HepG2 (cell line): ENCODE data around the gene LRRC3C. TPM values are rescaled to one million over a fixed set of nuclear protein-coding genes. Genes with fewer than 3 reads are reported as not detected.
A peak's percentile ranks its signal among the peaks of the same experiment; 100 is the strongest.

Experiments used
- CBFB ChIP-seq: sonication (generic); formaldehyde crosslinking; IDR thresholded peaks from 2 replicates; pipeline ENCODE4 v1.4.0; 2020; ENCODE audit warnings: missing genetic modification reagents
- DNMT1 ChIP-seq: sonication (generic); formaldehyde crosslinking; IDR thresholded peaks from 2 replicates; pipeline ENCODE4 v1.5.1; 2020; ENCODE audit warnings: mild to moderate bottlenecking, missing genetic modification reagents
- EHMT2 ChIP-seq: fragments of 200-600 bp; sonication (generic); IDR thresholded peaks from 2 replicates; pipeline ENCODE4 v1.7.0; 2017; ENCODE audit warnings: antibody characterized with exemption, low read depth, low read length, borderline replicate concordance
- FOXK2 ChIP-seq: fragments of 450-650 bp; IDR thresholded peaks from 2 replicates; pipeline ENCODE4 v1.6.1; 2016
- MYC ChIP-seq: sonication (generic); formaldehyde crosslinking; IDR thresholded peaks from 2 replicates; pipeline ENCODE4 v1.9.0; 2021; ENCODE audit warnings: missing genetic modification reagents, borderline replicate concordance
- PHF20 ChIP-seq: sonication (generic); formaldehyde crosslinking; IDR thresholded peaks from 2 replicates; pipeline ENCODE4 v1.5.0; 2020; ENCODE audit warnings: mild to moderate bottlenecking, missing genetic modification reagents
- TAF1 ChIP-seq: sonication (generic); formaldehyde crosslinking; IDR thresholded peaks from 2 replicates; pipeline ENCODE4 v1.4.0; 2020; ENCODE audit warnings: missing genetic modification reagents
- WIZ ChIP-seq: sonication (generic); formaldehyde crosslinking; IDR thresholded peaks from 2 replicates; pipeline ENCODE4 v1.5.1; 2020; ENCODE audit warnings: mild to moderate bottlenecking, missing genetic modification reagents
- ZFP36L1 ChIP-seq: sonication (generic); formaldehyde crosslinking; IDR thresholded peaks from 2 replicates; pipeline ENCODE4 v1.8.0; 2022; ENCODE audit warnings: mild to moderate bottlenecking, missing genetic modification reagents, moderate library complexity
- ZNF563 ChIP-seq: sonication (generic); formaldehyde crosslinking; IDR thresholded peaks from 2 replicates; pipeline ENCODE4 v1.8.0; 2022; ENCODE audit warnings: mild to moderate bottlenecking, moderate library complexity, missing genetic modification reagents
- ZNF678 ChIP-seq: sonication (generic); formaldehyde crosslinking; IDR thresholded peaks from 2 replicates; pipeline ENCODE4 v1.4.0; 2020; ENCODE audit warnings: mild to moderate bottlenecking, missing genetic modification reagents
- polyA plus RNA-seq, 8 experiments: library from polyadenylated mRNA; depleted of rRNA in 3 of 8; stranded (reverse) in 7 of 8; unstranded in 1 of 8; fragments of >200 nt; fragmentation: Illumina TruSeq in 4 of 8; extraction: Trizol in 4 of 8; gene quantifications; 2 replicates each; pipeline versions ENCODE4 v1.2.1 to v1.2.3, GENCODE V29; 2011 to 2016; ENCODE audit warnings: low read depth in 4 of 8, missing spikeins in 1 of 8, mixed read lengths in 1 of 8; ENCODE audit not compliant: insufficient read depth in 1 of 8
- total RNA-seq, 5 experiments: library from RNA; depleted of rRNA; stranded (reverse); fragments of >200 nt; fragmentation: Illumina TruSeq; extraction: Trizol; gene quantifications; 2 replicates each; pipeline ENCODE4 v1.2.3, GENCODE V29; 2016; ENCODE audit warnings: low read depth in 1 of 5
- TF ChIP-seq, protein P1 (sequence below): sonication (generic); formaldehyde crosslinking; conservative IDR thresholded peaks from 2 replicates; pipeline ENCODE4 v1.4.0; 2020; ENCODE audit warnings: missing genetic modification reagents
- TF ChIP-seq, protein P2 (sequence below): sonication (generic); formaldehyde crosslinking; IDR thresholded peaks from 2 replicates; pipeline ENCODE4 v1.4.0; 2020; ENCODE audit warnings: missing genetic modification reagents
- TF ChIP-seq, protein P3 (sequence below): sonication (generic); formaldehyde crosslinking; IDR thresholded peaks from 2 replicates; pipeline ENCODE4 v1.4.0; 2020; ENCODE audit warnings: mild to moderate bottlenecking, missing genetic modification reagents
- TF ChIP-seq, protein P4 (sequence below), 2 experiments: sonication (generic) in 1 of 2; formaldehyde crosslinking in 1 of 2; IDR thresholded peaks; 2 replicates each; pipeline versions ENCODE4 v1.6.1 to v1.9.0; 2014 to 2022; ENCODE audit warnings: antibody characterized with exemption in 1 of 2, borderline replicate concordance in 1 of 2, inconsistent platforms in 1 of 2, low read depth in 1 of 2, missing genetic modification reagents in 1 of 2
- TF ChIP-seq, protein P5 (sequence below): sonication (generic); formaldehyde crosslinking; IDR thresholded peaks from 2 replicates; pipeline ENCODE4 v1.5.0; 2020; ENCODE audit warnings: missing genetic modification reagents
- TF ChIP-seq, protein P6 (sequence below): sonication (generic); formaldehyde crosslinking; IDR thresholded peaks from 2 replicates; pipeline ENCODE4 v1.8.0; 2022; ENCODE audit warnings: missing genetic modification reagents, low read depth, mild to moderate bottlenecking, borderline replicate concordance

Gene LRRC3C
- total and polyA plus RNA-seq, 2 of the 13 experiments (the other 11 are each of a cell fraction or from before 2014, with no cell fraction given): 0.17 TPM; not detected in 1

DNA sequence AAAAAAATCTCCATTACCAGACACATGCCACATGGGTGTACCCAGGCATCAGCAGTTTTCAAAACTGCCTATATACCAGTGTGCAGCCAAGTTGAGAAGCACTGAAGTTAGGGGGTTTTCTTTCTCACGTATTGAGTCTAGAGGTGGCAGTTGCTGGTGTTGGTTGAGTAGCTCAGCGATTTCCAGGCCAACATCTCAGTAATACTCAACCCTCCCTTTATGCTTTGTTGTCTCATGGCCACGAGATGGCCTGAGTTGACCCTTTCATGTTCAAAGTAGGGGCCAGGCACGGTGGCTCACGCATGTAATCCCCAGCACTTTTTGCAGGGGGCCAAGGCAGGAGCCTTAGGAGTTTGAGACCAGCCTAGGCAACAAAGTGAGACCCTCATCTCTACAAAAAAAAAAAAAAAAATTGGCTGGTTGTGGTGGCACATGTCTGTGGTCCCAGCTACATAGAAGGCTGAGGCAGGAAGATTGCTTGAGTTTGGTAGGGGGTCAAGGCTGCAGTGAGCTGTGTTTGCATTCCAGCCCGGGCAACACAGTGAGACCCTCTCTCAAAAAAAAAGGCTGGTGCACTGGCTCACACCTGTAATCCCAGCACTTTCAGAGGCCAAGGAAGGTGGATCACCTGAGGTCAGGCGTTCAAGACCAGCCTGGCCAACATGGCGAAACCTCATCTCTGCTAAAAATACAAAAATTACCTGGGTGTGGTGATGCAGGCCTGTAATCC lies 10.8 kb downstream of the LRRC3C start (continued):
- TF ChIP-seq, protein P1, sequence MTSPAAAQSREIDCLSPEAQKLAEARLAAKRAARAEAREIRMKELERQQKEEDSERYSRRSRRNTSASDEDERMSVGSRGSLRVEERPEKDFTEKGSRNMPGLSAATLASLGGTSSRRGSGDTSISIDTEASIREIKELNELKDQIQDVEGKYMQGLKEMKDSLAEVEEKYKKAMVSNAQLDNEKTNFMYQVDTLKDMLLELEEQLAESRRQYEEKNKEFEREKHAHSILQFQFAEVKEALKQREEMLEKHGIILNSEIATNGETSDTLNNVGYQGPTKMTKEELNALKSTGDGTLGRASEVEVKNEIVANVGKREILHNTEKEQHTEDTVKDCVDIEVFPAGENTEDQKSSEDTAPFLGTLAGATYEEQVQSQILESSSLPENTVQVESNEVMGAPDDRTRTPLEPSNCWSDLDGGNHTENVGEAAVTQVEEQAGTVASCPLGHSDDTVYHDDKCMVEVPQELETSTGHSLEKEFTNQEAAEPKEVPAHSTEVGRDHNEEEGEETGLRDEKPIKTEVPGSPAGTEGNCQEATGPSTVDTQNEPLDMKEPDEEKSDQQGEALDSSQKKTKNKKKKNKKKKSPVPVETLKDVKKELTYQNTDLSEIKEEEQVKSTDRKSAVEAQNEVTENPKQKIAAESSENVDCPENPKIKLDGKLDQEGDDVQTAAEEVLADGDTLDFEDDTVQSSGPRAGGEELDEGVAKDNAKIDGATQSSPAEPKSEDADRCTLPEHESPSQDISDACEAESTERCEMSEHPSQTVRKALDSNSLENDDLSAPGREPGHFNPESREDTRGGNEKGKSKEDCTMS (CRISPR knock-in tag): no peak
- TF ChIP-seq ZNF678 (CRISPR knock-in tag) (no peak), ZNF563 (no peak), FOXK2 (no peak), MYC (CRISPR knock-in tag) (no peak), DNMT1 (CRISPR knock-in tag) (no peak), CBFB (CRISPR knock-in tag) (no peak), WIZ (no peak), PHF20 (no peak), TAF1 (CRISPR knock-in tag) (no peak), ZFP36L1 (0 out of 2 replicates have a peak, but pooled peaks have one; percentile 19), EHMT2 (no peak)
- TF ChIP-seq, protein P2, sequence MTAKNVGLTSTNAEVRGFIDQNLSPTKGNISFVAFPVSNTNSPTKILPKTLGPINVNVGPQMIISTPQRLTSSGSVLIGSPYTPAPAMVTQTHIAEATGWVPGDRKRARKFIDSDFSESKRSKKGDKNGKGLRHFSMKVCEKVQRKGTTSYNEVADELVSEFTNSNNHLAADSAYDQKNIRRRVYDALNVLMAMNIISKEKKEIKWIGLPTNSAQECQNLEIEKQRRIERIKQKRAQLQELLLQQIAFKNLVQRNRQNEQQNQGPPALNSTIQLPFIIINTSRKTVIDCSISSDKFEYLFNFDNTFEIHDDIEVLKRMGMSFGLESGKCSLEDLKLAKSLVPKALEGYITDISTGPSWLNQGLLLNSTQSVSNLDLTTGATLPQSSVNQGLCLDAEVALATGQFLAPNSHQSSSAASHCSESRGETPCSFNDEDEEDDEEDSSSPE (CRISPR knock-in tag): no peak
- TF ChIP-seq, protein P3, sequence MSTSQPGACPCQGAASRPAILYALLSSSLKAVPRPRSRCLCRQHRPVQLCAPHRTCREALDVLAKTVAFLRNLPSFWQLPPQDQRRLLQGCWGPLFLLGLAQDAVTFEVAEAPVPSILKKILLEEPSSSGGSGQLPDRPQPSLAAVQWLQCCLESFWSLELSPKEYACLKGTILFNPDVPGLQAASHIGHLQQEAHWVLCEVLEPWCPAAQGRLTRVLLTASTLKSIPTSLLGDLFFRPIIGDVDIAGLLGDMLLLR: no peak
- TF ChIP-seq, protein P4, sequence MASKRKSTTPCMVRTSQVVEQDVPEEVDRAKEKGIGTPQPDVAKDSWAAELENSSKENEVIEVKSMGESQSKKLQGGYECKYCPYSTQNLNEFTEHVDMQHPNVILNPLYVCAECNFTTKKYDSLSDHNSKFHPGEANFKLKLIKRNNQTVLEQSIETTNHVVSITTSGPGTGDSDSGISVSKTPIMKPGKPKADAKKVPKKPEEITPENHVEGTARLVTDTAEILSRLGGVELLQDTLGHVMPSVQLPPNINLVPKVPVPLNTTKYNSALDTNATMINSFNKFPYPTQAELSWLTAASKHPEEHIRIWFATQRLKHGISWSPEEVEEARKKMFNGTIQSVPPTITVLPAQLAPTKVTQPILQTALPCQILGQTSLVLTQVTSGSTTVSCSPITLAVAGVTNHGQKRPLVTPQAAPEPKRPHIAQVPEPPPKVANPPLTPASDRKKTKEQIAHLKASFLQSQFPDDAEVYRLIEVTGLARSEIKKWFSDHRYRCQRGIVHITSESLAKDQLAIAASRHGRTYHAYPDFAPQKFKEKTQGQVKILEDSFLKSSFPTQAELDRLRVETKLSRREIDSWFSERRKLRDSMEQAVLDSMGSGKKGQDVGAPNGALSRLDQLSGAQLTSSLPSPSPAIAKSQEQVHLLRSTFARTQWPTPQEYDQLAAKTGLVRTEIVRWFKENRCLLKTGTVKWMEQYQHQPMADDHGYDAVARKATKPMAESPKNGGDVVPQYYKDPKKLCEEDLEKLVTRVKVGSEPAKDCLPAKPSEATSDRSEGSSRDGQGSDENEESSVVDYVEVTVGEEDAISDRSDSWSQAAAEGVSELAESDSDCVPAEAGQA (IDR thresholded peaks at IDR 0.05; ENCODE audit: low read depth): no peak
- TF ChIP-seq, protein P4 (CRISPR knock-in tag; IDR thresholded peaks at IDR 0.05; ENCODE audit: borderline replicate concordance): no peak
- TF ChIP-seq, protein P5, sequence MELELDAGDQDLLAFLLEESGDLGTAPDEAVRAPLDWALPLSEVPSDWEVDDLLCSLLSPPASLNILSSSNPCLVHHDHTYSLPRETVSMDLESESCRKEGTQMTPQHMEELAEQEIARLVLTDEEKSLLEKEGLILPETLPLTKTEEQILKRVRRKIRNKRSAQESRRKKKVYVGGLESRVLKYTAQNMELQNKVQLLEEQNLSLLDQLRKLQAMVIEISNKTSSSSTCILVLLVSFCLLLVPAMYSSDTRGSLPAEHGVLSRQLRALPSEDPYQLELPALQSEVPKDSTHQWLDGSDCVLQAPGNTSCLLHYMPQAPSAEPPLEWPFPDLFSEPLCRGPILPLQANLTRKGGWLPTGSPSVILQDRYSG (CRISPR knock-in tag): no peak; the same call in 1 of the 2 replicates
- TF ChIP-seq, protein P6, sequence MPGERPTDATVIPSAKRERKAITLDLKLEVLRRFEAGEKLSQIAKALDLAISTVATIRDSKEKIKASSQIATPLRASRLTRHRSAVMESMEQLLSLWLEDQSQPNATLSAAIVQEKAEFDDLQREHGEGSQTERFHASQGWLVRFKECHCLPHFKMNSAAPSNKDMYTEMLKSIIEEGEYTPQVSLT: no peak
